ENCODE data around the gene HTR2C.
"Not testable (repeated sequence)": the region's sequence is repeated elsewhere in the genome, so short reads cannot be mapped to it uniquely, and the experiment has no call there.

HTR2C gene

GRCh38 chrX:114889481-114889880, 305.6 kb downstream of the HTR2C start:
- Histone ChIP-seq H3K9ac (ENCODE audit: low read length) (no peak overlapping the region), H3K4me3 (ENCODE audit: low read depth in 1 of 2, low read length in 2 of 2) (no peak overlapping the region), H3K27ac (ENCODE audit: low read depth, low read length) (no peak overlapping the region), H3K4me1 (ENCODE audit: insufficient read depth, low read length) (no peaks in the 10 kb centered on the region), H3K27me3 (ENCODE audit: control insufficient read depth in 1 of 2, insufficient read depth in 2 of 2, low read length in 2 of 2) (no peaks in the 10 kb centered on the region), H3K9me3 (ENCODE audit: low read length) (no peaks in the 10 kb centered on the region), H3K36me3 (ENCODE audit: insufficient read depth, low read length) (no peaks in the 10 kb centered on the region)

- Histone ChIP-seq H3K36me3 (ENCODE audit: insufficient read depth, low read length) (no peaks in the 10 kb centered on the region), H3K9ac (ENCODE audit: low read length) (no peak overlapping the region), H3K9me3 (ENCODE audit: low read length) (no peaks in the 10 kb centered on the region), H3K27ac (ENCODE audit: low read depth, low read length) (no peak overlapping the region), H3K4me3 (ENCODE audit: low read depth in 1 of 2, low read length in 2 of 2) (no peak overlapping the region), H3K27me3 (ENCODE audit: control insufficient read depth in 1 of 2, insufficient read depth in 2 of 2, low read length in 2 of 2) (peaks cover 4 to 9% of the 10 kb centered on the region in 2 donors), H3K4me1 (ENCODE audit: insufficient read depth, low read length) (no peaks in the 10 kb centered on the region)
Measured at GRCh38 chrX:114903618-114904017, 319.7 kb downstream of the HTR2C start.

DNA sequence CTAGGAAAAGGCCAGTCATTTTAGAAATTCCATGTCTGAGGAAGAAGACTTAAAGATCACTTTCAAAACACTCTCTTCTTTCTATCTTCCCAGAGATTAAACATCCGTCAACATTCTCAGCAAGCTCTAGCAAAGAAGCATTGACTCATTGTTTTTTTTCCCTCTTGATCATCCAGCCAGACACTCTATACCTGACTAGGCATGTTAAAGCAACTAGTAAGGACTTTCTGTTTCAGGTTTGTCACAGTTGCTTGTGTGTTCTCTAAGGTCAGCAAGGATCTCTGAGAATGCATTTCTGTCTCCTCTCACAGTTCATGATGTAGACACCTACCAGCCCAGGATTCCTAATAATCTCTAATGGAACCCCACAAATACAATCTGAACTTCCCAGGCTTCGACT, 321.4 kb downstream of the HTR2C start:
- no peaks in the 10 kb centered on the region for H3K9me3 ChIP-seq (ENCODE audit: low read length)
- H3K27ac ChIP-seq (ENCODE audit: low read depth, low read length), result no peak overlapping the region
- no peaks in the 10 kb centered on the region for H3K36me3 ChIP-seq (ENCODE audit: insufficient read depth, low read length)
- no peak overlapping the region for H3K9ac ChIP-seq (ENCODE audit: low read length)
- no peak overlapping the region for H3K4me3 ChIP-seq (ENCODE audit: low read depth in 1 of 2, low read length in 2 of 2)
- H3K27me3 ChIP-seq (ENCODE audit: control insufficient read depth in 1 of 2, insufficient read depth in 2 of 2, low read length in 2 of 2), result peaks cover 4 to 9% of the 10 kb centered on the region in 2 donors
- H3K4me1 ChIP-seq (ENCODE audit: insufficient read depth, low read length), result no peaks in the 10 kb centered on the region

DNA sequence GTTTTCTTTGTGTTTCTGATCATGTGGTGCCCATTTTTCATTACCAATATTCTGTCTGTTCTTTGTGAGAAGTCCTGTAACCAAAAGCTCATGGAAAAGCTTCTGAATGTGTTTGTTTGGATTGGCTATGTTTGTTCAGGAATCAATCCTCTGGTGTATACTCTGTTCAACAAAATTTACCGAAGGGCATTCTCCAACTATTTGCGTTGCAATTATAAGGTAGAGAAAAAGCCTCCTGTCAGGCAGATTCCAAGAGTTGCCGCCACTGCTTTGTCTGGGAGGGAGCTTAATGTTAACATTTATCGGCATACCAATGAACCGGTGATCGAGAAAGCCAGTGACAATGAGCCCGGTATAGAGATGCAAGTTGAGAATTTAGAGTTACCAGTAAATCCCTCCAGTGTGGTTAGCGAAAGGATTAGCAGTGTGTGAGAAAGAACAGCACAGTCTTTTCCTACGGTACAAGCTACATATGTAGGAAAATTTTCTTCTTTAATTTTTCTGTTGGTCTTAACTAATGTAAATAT, 323.2 kb downstream of the HTR2C start:
- H3K27ac ChIP-seq (ENCODE audit: low read depth, low read length), result no peak overlapping the region
- no peaks in the 10 kb centered on the region for H3K9me3 ChIP-seq (ENCODE audit: low read length)
- H3K4me1 ChIP-seq (ENCODE audit: insufficient read depth, low read length), result no peaks in the 10 kb centered on the region
- no peak overlapping the region for H3K4me3 ChIP-seq (ENCODE audit: low read depth in 1 of 2, low read length in 2 of 2)
- H3K27me3 ChIP-seq (ENCODE audit: control insufficient read depth in 1 of 2, insufficient read depth in 2 of 2, low read length in 2 of 2), result peaks cover under 1 to 9% of the 10 kb centered on the region in 2 donors
- H3K9ac ChIP-seq (ENCODE audit: low read length), result no peak overlapping the region
- H3K36me3 ChIP-seq (ENCODE audit: insufficient read depth, low read length), result no peaks in the 10 kb centered on the region

DNA sequence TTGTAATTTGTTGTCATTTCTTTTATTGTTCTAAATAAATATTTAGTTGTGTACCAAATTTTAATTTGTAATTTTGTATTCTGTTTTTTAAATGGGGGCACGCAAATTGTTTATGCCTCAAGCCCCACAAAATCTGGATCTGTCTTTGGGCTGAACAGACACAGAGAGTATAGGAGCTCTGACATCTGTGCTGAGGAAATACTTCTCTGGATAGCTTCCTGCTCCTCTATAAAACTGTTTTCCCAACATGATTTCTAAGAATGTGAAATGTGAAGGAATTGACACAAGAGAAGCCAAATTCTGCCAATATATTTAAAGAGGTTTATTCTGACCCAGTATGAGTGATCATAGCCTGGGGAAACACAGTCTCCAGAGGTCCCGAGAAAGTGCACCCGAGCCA, 340.5 kb downstream of the HTR2C start:
- H3K27me3 ChIP-seq (ENCODE audit: control insufficient read depth in 1 of 2, insufficient read depth in 2 of 2, low read length in 2 of 2), result peaks cover 0 to 3% of the 10 kb centered on the region in 2 donors
- no peaks in the 10 kb centered on the region for H3K36me3 ChIP-seq (ENCODE audit: insufficient read depth, low read length)
- H3K9ac ChIP-seq (ENCODE audit: low read length), result no peak overlapping the region
- H3K4me1 ChIP-seq (ENCODE audit: insufficient read depth, low read length), result no peaks in the 10 kb centered on the region
- no peak overlapping the region for H3K4me3 ChIP-seq (ENCODE audit: low read depth in 1 of 2, low read length in 2 of 2)
- no peak overlapping the region for H3K27ac ChIP-seq (ENCODE audit: low read depth, low read length)
- H3K9me3 ChIP-seq (ENCODE audit: low read length), result no peaks in the 10 kb centered on the region

DNA sequence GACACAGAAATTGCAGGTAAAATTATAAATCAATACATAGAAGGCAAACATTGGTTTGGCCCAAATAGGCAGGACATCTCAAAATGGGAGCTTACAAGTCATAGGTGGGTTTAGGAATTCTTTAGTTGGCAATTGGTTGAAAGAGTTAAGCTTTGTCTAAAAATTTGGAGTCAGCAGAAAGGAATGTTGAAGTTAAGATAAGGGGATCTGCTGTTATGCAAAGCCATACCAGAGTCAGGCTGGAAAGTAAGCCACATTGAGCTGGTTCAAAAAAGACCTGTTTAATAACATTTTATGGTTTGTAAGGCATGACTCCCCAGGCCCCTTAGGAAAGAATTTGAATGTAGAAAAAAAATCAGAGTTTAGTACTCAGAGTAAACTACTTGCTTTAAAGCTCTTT, 341.0 kb downstream of the HTR2C start:
- Histone ChIP-seq H3K9ac (ENCODE audit: low read length) (no peak overlapping the region), H3K4me1 (ENCODE audit: insufficient read depth, low read length) (no peaks in the 10 kb centered on the region), H3K9me3 (ENCODE audit: low read length) (no peaks in the 10 kb centered on the region), H3K27me3 (ENCODE audit: control insufficient read depth in 1 of 2, insufficient read depth in 2 of 2, low read length in 2 of 2) (peaks cover 0 to 3% of the 10 kb centered on the region in 2 donors), H3K36me3 (ENCODE audit: insufficient read depth, low read length) (no peaks in the 10 kb centered on the region), H3K27ac (ENCODE audit: low read depth, low read length) (no peak overlapping the region), H3K4me3 (ENCODE audit: low read depth in 1 of 2, low read length in 2 of 2) (no peak overlapping the region)

GRCh38 chrX:114930227-114930626, 346.3 kb downstream of the HTR2C start:
- Histone ChIP-seq H3K27ac (ENCODE audit: low read depth, low read length) (no peak overlapping the region), H3K4me3 (ENCODE audit: low read depth in 1 of 2, low read length in 2 of 2) (no peak overlapping the region), H3K9me3 (ENCODE audit: low read length) (no peaks in the 10 kb centered on the region), H3K9ac (ENCODE audit: low read length) (no peak overlapping the region), H3K27me3 (ENCODE audit: control insufficient read depth in 1 of 2, insufficient read depth in 2 of 2, low read length in 2 of 2) (peaks cover 0 to 3% of the 10 kb centered on the region in 2 donors), H3K36me3 (ENCODE audit: insufficient read depth, low read length) (no peaks in the 10 kb centered on the region), H3K4me1 (ENCODE audit: insufficient read depth, low read length) (no peaks in the 10 kb centered on the region)

GRCh38 chrX:114932550-114932949, 348.7 kb downstream of the HTR2C start:
- no peak overlapping the region for H3K9ac ChIP-seq (ENCODE audit: low read length)

GRCh38 chrX:114933291-114933690, 349.4 kb downstream of the HTR2C start:
- H3K9me3 ChIP-seq (ENCODE audit: low read length); H3K9ac ChIP-seq (ENCODE audit: low read length); H3K4me3 ChIP-seq (ENCODE audit: low read depth in 1 of 2, low read length in 2 of 2); H3K36me3 ChIP-seq (ENCODE audit: insufficient read depth, low read length); H3K4me1 ChIP-seq (ENCODE audit: insufficient read depth, low read length); H3K27me3 ChIP-seq (ENCODE audit: control insufficient read depth in 1 of 2, insufficient read depth in 2 of 2, low read length in 2 of 2); H3K27ac ChIP-seq (ENCODE audit: low read depth, low read length): not testable (repeated sequence)

More at GRCh38 chrX:114932550-114932949, 348.7 kb downstream of the HTR2C start:
- no peak overlapping the region for H3K27ac ChIP-seq (ENCODE audit: low read depth, low read length)
- no peaks in the 10 kb centered on the region for H3K4me1 ChIP-seq (ENCODE audit: insufficient read depth, low read length)
- no peaks in the 10 kb centered on the region for H3K36me3 ChIP-seq (ENCODE audit: insufficient read depth, low read length)
- H3K27me3 ChIP-seq (ENCODE audit: control insufficient read depth in 1 of 2, insufficient read depth in 2 of 2, low read length in 2 of 2), result peaks cover 0 to 3% of the 10 kb centered on the region in 2 donors
- H3K4me3 ChIP-seq (ENCODE audit: low read depth in 1 of 2, low read length in 2 of 2), result no peak overlapping the region
- H3K9me3 ChIP-seq (ENCODE audit: low read length), result no peaks in the 10 kb centered on the region

GRCh38 chrX:114937090-114937489, 353.2 kb downstream of the HTR2C start:
- not testable (repeated sequence) for H3K4me1 ChIP-seq (ENCODE audit: insufficient read depth, low read length); H3K4me3 ChIP-seq (ENCODE audit: low read depth in 1 of 2, low read length in 2 of 2); H3K36me3 ChIP-seq (ENCODE audit: insufficient read depth, low read length); H3K9ac ChIP-seq (ENCODE audit: low read length); H3K27me3 ChIP-seq (ENCODE audit: control insufficient read depth in 1 of 2, insufficient read depth in 2 of 2, low read length in 2 of 2); H3K27ac ChIP-seq (ENCODE audit: low read depth, low read length); H3K9me3 ChIP-seq (ENCODE audit: low read length)

DNA sequence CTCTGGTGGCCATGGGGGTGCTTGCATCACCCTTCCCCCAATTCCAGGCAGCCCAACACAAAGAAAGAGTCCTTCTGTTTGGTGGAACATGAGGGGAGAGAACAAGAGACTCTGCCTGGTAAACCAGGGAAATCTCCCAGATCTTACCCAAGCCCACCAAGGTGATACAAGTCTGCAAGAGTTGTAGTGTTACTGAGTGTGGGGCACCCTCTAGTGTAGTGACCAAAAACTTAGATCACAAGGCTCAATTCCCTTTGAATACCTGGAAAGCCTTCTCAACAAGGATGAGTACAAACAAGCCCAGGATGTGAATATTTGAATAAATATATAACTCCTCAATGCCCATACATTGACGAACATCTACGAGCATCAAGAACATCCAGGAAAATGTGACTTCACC, 368.8 kb downstream of the HTR2C start:
- Histone ChIP-seq H3K9ac (ENCODE audit: low read length) (no peak overlapping the region), H3K27ac (ENCODE audit: low read depth, low read length) (no peak overlapping the region), H3K4me3 (ENCODE audit: low read depth in 1 of 2, low read length in 2 of 2) (no peak overlapping the region), H3K9me3 (ENCODE audit: low read length) (no peaks in the 10 kb centered on the region), H3K4me1 (ENCODE audit: insufficient read depth, low read length) (no peaks in the 10 kb centered on the region), H3K36me3 (ENCODE audit: insufficient read depth, low read length) (no peaks in the 10 kb centered on the region), H3K27me3 (ENCODE audit: control insufficient read depth in 1 of 2, insufficient read depth in 2 of 2, low read length in 2 of 2) (peaks cover 0 to 8% of the 10 kb centered on the region in 2 donors)
